K562 (cell line): ENCODE results near the gene TMEM107. TPM values are rescaled to one million over a fixed set of nuclear protein-coding genes. Genes with fewer than 3 reads are reported as not detected.

Experiments
- ARHGAP35 ChIP-seq: fragments of 450-650 bp; IDR thresholded peaks from 2 replicates; pipeline ENCODE4 v1.6.1; 2018; ENCODE audit not compliant: partially characterized antibody
- ELF2 ChIP-seq: fragments of 250-450 bp; sonication (Bioruptor Pico); IDR thresholded peaks from 2 replicates; pipeline ENCODE4 v1.5.0; 2021; ENCODE audit warnings: mild to moderate bottlenecking
- ETS1 ChIP-seq: conservative IDR thresholded peaks from 2 replicates; pipeline ENCODE4 v1.6.1; 2011; ENCODE audit warnings: low read depth, mild to moderate bottlenecking, low read length; ENCODE audit not compliant: control insufficient read depth
- IRF1 ChIP-seq: sonication (generic); formaldehyde crosslinking; IDR thresholded peaks from 2 replicates; pipeline ENCODE4 v1.8.0; 2022; ENCODE audit warnings: missing genetic modification reagents, mild to moderate bottlenecking, borderline replicate concordance
- KLF16 ChIP-seq: IDR thresholded peaks from 2 replicates; pipeline ENCODE4 v1.6.1; 2016; ENCODE audit warnings: antibody characterized with exemption
- NFIC ChIP-seq: fragments of 450-650 bp; IDR thresholded peaks from 2 replicates; pipeline ENCODE4 v1.6.1; 2017; ENCODE audit warnings: mild to moderate bottlenecking, inconsistent platforms
- RBBP5 ChIP-seq: fragments of 200-600 bp; sonication (generic); IDR thresholded peaks from 2 replicates; pipeline ENCODE4 v1.6.1; 2012; ENCODE audit warnings: borderline replicate concordance, mild to moderate bottlenecking, low read length, control low read depth, inconsistent platforms; ENCODE audit not compliant: insufficient read depth, poor library complexity, severe bottlenecking
- TAF9B ChIP-seq: fragments of 450-650 bp; IDR thresholded peaks from 2 replicates; pipeline ENCODE4 v1.6.1; 2018; ENCODE audit warnings: mild to moderate bottlenecking; ENCODE audit not compliant: partially characterized antibody
- ZBED1 ChIP-seq: IDR thresholded peaks from 2 replicates; pipeline ENCODE4 v1.6.1; 2014
- ZKSCAN1 ChIP-seq: fragments of 150-350 bp; IDR thresholded peaks from 2 replicates; pipeline ENCODE4 v1.6.1; 2016; ENCODE audit warnings: low read depth, low read length
- ZNF197 ChIP-seq: fragments of 200-800 bp; sonication (Bioruptor generic); IDR thresholded peaks from 2 replicates; pipeline ENCODE4 v1.6.1; 2016; ENCODE audit warnings: low read depth, missing genetic modification characterization, missing compliant biosample characterization
- ZNF395 ChIP-seq: fragments of 200-800 bp; sonication (Bioruptor generic); IDR thresholded peaks from 2 replicates; pipeline ENCODE4 v1.6.1; 2017; ENCODE audit warnings: missing genetic modification characterization, missing compliant biosample characterization
- polyA plus RNA-seq, 8 experiments: library from polyadenylated mRNA; depleted of rRNA in 4 of 8; stranded (reverse) in 5 of 8; unstranded in 3 of 8; fragments of >200 nt; fragmentation: Nextera tagmentation in 2 of 8; fragmentation: Illumina TruSeq in 1 of 8; extraction: Ambion mirVana in 2 of 8; extraction: Trizol in 1 of 8; gene quantifications; 2 replicates each; pipeline versions ENCODE4 v1.2.1 to v1.2.3, GENCODE V29; 2011 to 2014; ENCODE audit warnings: inconsistent platforms in 1 of 8, missing spikeins in 1 of 8
- total RNA-seq, 7 experiments: library from RNA; depleted of rRNA in 6 of 7; stranded (reverse); fragments of >200 nt in 6 of 7; fragmentation: Illumina TruSeq in 2 of 7; extraction: Trizol in 2 of 7; gene quantifications; 2 replicates each; pipeline versions ENCODE4 v1.2.1 to v1.2.3, GENCODE V29; 2011 to 2021; ENCODE audit warnings: low replicate concordance in 1 of 7
- TF ChIP-seq, protein P1 (sequence below), 2 experiments: fragments of 450-650 bp in 1 of 2; IDR thresholded peaks; 2 replicates each; pipeline ENCODE4 v1.6.1; 2011 to 2017; ENCODE audit warnings: low read depth in 2 of 2, antibody characterized with exemption in 1 of 2, borderline replicate concordance in 1 of 2, low read length in 1 of 2, mild to moderate bottlenecking in 1 of 2, mixed read lengths in 1 of 2; ENCODE audit not compliant: control insufficient read depth in 1 of 2
- TF ChIP-seq, protein P2 (sequence below): fragments of 250-450 bp; sonication (Bioruptor Pico); IDR thresholded peaks from 2 replicates; pipeline ENCODE4 v1.4.0; 2020; ENCODE audit warnings: mild to moderate bottlenecking
- TF ChIP-seq, protein P3 (sequence below): sonication (generic); formaldehyde crosslinking; IDR thresholded peaks from 2 replicates; pipeline ENCODE4 v1.8.0; 2022; ENCODE audit warnings: mild to moderate bottlenecking, missing genetic modification reagents, borderline replicate concordance

TMEM107 gene
- total and polyA plus RNA-seq, 9 of the 15 experiments (the other 6 are each of a cell fraction or from before 2014, with no cell fraction given) = 7.1 to 26.2 (median 16.9) TPM

DNA sequence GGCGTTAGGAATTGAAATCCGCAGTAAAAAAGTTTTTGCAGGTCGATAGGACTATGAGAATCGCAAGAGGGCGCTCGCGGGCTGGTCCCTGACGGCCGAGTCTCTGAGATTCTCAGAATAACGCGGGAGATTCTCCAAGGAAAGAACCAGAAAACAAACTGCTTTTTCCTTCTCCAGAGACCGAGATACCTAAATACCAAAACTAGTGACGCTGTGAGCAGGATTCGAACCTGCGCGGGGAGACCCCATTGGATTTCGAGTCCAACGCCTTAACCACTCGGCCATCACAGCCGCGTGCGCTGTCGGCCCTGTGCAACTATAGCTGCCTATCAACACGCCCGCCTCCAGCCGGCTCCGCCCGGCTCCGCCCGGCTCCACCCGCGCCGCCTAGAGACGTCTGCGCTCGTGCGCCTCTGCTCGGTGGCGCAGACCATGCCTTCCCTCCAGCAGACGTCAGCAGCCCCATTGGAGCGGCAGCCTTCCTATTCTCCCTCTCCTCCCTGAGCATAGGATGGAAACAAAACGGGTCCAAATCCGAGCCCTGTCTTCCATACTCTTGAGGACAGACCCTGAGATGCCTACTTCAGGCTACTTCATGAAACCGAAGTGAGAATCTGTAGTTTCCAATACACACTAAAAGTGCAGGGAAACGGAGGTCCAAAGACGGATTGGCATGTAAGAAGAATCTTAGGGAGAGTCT lies 37.4 kb downstream of the TMEM107 start (continued):
- peak; percentile 47; the same call in 1 of the 2 replicates for TF ChIP-seq ZKSCAN1
- TF ChIP-seq, protein P1, sequence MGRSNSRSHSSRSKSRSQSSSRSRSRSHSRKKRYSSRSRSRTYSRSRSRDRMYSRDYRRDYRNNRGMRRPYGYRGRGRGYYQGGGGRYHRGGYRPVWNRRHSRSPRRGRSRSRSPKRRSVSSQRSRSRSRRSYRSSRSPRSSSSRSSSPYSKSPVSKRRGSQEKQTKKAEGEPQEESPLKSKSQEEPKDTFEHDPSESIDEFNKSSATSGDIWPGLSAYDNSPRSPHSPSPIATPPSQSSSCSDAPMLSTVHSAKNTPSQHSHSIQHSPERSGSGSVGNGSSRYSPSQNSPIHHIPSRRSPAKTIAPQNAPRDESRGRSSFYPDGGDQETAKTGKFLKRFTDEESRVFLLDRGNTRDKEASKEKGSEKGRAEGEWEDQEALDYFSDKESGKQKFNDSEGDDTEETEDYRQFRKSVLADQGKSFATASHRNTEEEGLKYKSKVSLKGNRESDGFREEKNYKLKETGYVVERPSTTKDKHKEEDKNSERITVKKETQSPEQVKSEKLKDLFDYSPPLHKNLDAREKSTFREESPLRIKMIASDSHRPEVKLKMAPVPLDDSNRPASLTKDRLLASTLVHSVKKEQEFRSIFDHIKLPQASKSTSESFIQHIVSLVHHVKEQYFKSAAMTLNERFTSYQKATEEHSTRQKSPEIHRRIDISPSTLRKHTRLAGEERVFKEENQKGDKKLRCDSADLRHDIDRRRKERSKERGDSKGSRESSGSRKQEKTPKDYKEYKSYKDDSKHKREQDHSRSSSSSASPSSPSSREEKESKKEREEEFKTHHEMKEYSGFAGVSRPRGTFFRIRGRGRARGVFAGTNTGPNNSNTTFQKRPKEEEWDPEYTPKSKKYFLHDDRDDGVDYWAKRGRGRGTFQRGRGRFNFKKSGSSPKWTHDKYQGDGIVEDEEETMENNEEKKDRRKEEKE (IDR thresholded peaks at IDR 0.05; ENCODE audit: borderline replicate concordance in 1 of 2, control insufficient read depth in 1 of 2, low read depth in 2 of 2, low read length in 1 of 2) = peak in 1 of 2 experiments; percentile 44; a peak in 1 of 4 replicates
- no peak for TF ChIP-seq ARHGAP35
- peak; percentile 69; the same call in 1 of the 2 replicates for TF ChIP-seq ZBED1
- TF ChIP-seq, protein P2, sequence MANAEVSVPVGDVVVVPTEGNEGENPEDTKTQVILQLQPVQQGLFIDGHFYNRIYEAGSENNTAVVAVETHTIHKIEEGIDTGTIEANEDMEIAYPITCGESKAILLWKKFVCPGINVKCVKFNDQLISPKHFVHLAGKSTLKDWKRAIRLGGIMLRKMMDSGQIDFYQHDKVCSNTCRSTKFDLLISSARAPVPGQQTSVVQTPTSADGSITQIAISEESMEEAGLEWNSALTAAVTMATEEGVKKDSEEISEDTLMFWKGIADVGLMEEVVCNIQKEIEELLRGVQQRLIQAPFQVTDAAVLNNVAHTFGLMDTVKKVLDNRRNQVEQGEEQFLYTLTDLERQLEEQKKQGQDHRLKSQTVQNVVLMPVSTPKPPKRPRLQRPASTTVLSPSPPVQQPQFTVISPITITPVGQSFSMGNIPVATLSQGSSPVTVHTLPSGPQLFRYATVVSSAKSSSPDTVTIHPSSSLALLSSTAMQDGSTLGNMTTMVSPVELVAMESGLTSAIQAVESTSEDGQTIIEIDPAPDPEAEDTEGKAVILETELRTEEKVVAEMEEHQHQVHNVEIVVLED = peak; percentile 57
- TF ChIP-seq ZNF395 = peak; percentile 41; the same call in 1 of the 2 replicates
- 0 out of 2 replicates have a peak, but pooled peaks have one; percentile 60 for TF ChIP-seq ZNF197 (CRISPR knock-in tag)
- 0 out of 2 replicates have a peak, but pooled peaks have one; percentile 63 for TF ChIP-seq ETS1
- TF ChIP-seq NFIC = peak; percentile 63
- TF ChIP-seq IRF1 (CRISPR knock-in tag) = peak; percentile 34; the same call in 1 of the 2 replicates
- TF ChIP-seq, protein P3, sequence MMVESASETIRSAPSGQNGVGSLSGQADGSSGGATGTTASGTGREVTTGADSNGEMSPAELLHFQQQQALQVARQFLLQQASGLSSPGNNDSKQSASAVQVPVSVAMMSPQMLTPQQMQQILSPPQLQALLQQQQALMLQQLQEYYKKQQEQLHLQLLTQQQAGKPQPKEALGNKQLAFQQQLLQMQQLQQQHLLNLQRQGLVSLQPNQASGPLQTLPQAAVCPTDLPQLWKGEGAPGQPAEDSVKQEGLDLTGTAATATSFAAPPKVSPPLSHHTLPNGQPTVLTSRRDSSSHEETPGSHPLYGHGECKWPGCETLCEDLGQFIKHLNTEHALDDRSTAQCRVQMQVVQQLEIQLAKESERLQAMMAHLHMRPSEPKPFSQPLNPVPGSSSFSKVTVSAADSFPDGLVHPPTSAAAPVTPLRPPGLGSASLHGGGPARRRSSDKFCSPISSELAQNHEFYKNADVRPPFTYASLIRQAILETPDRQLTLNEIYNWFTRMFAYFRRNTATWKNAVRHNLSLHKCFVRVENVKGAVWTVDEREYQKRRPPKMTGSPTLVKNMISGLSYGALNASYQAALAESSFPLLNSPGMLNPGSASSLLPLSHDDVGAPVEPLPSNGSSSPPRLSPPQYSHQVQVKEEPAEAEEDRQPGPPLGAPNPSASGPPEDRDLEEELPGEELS (CRISPR knock-in tag) = 0 out of 2 replicates have a peak, but pooled peaks have one; percentile 24
- TF ChIP-seq ELF2 (CRISPR knock-in tag) = 0 out of 2 replicates have a peak, but pooled peaks have one; percentile 25
- peak; percentile 98 for TF ChIP-seq KLF16
- peak; percentile 37 for TF ChIP-seq RBBP5
- peak; percentile 20 for TF ChIP-seq TAF9B
